ENCODE data around the gene HECA.

DNA sequence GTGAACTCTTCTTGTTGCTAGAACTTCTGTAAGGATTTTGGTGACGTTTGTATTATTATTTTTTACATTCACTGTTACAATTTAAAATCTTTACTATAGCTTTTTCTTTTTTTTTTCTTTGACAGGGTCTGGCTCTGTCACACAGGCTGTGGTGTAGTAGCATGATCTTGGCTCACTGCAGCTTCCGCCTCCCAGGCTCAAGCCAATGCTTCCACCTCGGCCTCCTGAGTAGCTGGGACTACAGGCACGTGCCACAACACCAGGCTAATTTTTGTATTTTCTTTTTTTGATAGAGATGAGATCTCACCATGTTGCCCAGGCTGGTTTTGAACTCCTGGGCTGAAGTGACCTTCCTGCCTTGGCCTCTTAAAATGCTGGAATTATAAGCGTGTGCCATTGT is 21.2 kb downstream of the HECA start:
- TF ChIP-seq POLR2A (IDR thresholded peaks at IDR 0.05; ENCODE audit: low read depth, low read length) = no peak
- no peak for TF ChIP-seq POLR2AphosphoS5 (IDR thresholded peaks at IDR 0.05; ENCODE audit: low read depth, low read length)
- TF ChIP-seq SPI1 (IDR thresholded peaks at IDR 0.05; ENCODE audit: low read depth, low read length) = no peak
- TF ChIP-seq PAX5 (IDR thresholded peaks at IDR 0.05; ENCODE audit: insufficient read depth, low read length, severe bottlenecking) = no peak
- TF ChIP-seq TAF1 (IDR thresholded peaks at IDR 0.05; ENCODE audit: low read depth, low read length) = no peak
